PC-3 (cell line): ENCODE results near the gene JPH3. TPM values are rescaled to one million over a fixed set of nuclear protein-coding genes. Genes with fewer than 3 reads are reported as not detected.

ENCODE experiments used
- ATAC-seq: fragments of 200-7000 bp; cut with Tn5 transposase; 2 replicates; pipeline ENCODE4 v1.9.1; 2020; ENCODE audit warnings: mild to moderate bottlenecking, moderate library complexity
- BruUV-seq: library from RNA; stranded (reverse); fragments of 400-500 nt; replicated peaks from 2 replicates; lab custom pipeline; 2021; lab: Mats Ljungman, UMichigan
- CTCF ChIA-PET: fragments of 300-600 bp; sonication (Branson Sonifier 250); formaldehyde crosslinking; loops from one replicate; lab custom pipeline; 2022; ENCODE audit warnings: antibody characterized with exemption; lab: Charles Lee
- POLR2A ChIA-PET: fragments of 300-600 bp; sonication (Branson Sonifier 250); formaldehyde crosslinking; loops from one replicate; lab custom pipeline; 2022; ENCODE audit warnings: antibody characterized with exemption; ENCODE audit not compliant: unreplicated experiment; lab: Charles Lee
- DNase-seq: peaks from one replicate; pipeline ENCODE4 v3.0.0-alpha.2; 2015
- H2AFZ ChIP-seq: fragments of 300-600 bp; sonication (generic); 2 replicates; pipeline ENCODE4 v1.6.0; 2016; ENCODE audit warnings: antibody characterized with exemption, low read length
- H3F3A ChIP-seq: fragments of 300-600 bp; sonication (generic); one replicate; pipeline ENCODE4 v1.6.0; 2017; ENCODE audit warnings: antibody characterized with exemption, low read length, control low read depth, mild to moderate bottlenecking; ENCODE audit not compliant: unreplicated experiment
- H3K27ac ChIP-seq: fragments of 300-600 bp; sonication (generic); 2 replicates; pipeline ENCODE4 v1.5.1; 2016; ENCODE audit warnings: mild to moderate bottlenecking, low read length
- H3K27me3 ChIP-seq: fragments of 300-600 bp; sonication (generic); 2 replicates; pipeline ENCODE4 v1.6.1; 2016; ENCODE audit warnings: low read length, mixed read lengths
- H3K36me3 ChIP-seq: fragments of 300-600 bp; sonication (generic); 2 replicates; pipeline ENCODE4 v1.6.1; 2016; ENCODE audit warnings: low read depth, mixed run types, low read length, mixed read lengths
- H3K4me1 ChIP-seq: fragments of 300-600 bp; sonication (generic); 2 replicates; pipeline ENCODE4 v1.5.1; 2016; ENCODE audit warnings: low read length; ENCODE audit not compliant: insufficient read depth
- H3K4me2 ChIP-seq: fragments of 300-600 bp; sonication (generic); 2 replicates; pipeline ENCODE4 v1.6.0; 2016; ENCODE audit warnings: low read length
- H3K4me3 ChIP-seq: fragments of 300-600 bp; sonication (generic); 2 replicates; pipeline ENCODE4 v1.5.1; 2016; ENCODE audit warnings: mild to moderate bottlenecking, low read length, mixed read lengths
- H3K79me2 ChIP-seq: fragments of 300-600 bp; sonication (generic); 2 replicates; pipeline ENCODE4 v1.6.1; 2017; ENCODE audit warnings: low read length, mixed read lengths
- H3K9ac ChIP-seq: fragments of 300-600 bp; sonication (generic); 2 replicates; pipeline ENCODE4 v1.6.0; 2016; ENCODE audit warnings: mild to moderate bottlenecking, low read length
- H3K9me2 ChIP-seq: fragments of 300-600 bp; sonication (generic); replicated peaks from 2 replicates; pipeline ENCODE4 v1.6.1; 2016; ENCODE audit warnings: mixed run types, low read length, mixed read lengths
- H3K9me3 ChIP-seq: fragments of 300-600 bp; sonication (generic); 2 replicates; pipeline ENCODE4 v1.6.1; 2016; ENCODE audit warnings: low read length, mixed read lengths
- H4K20me1 ChIP-seq: fragments of 300-600 bp; sonication (generic); 2 replicates; pipeline ENCODE4 v1.6.1; 2016; ENCODE audit warnings: low read length, mixed read lengths
- CTCF ChIP-seq: fragments of 300-600 bp; sonication (generic); conservative IDR thresholded peaks from 2 replicates; pipeline ENCODE4 v1.5.1; 2017; ENCODE audit warnings: antibody characterized with exemption, low read depth, mild to moderate bottlenecking, low read length
- EZH2 ChIP-seq: fragments of 300-600 bp; sonication (generic); IDR thresholded peaks from one replicate; pipeline ENCODE4 v1.6.1; 2017; ENCODE audit warnings: antibody characterized with exemption, mild to moderate bottlenecking, low read length; ENCODE audit not compliant: unreplicated experiment
- EZH2phosphoT487 ChIP-seq: fragments of 300-600 bp; sonication (generic); IDR thresholded peaks from 2 replicates; pipeline ENCODE4 v1.6.1; 2018; ENCODE audit warnings: mild to moderate bottlenecking, antibody characterized with exemption, low read length, borderline replicate concordance
- intact Hi-C: fragments of 100-400 bp; cut with micrococcal nuclease; formaldehyde crosslinking; loops from 2 replicates; pipeline ENCODE4 v1.9.0; 2023
- total RNA-seq: library from RNA; depleted of rRNA; stranded (reverse); fragments of >200 nt; gene quantifications from 2 replicates; pipeline ENCODE4 v1.2.3, GENCODE V29; 2014

JPH3 gene
- total RNA-seq, 1 experiment from 2014 or later: not detected

DNA sequence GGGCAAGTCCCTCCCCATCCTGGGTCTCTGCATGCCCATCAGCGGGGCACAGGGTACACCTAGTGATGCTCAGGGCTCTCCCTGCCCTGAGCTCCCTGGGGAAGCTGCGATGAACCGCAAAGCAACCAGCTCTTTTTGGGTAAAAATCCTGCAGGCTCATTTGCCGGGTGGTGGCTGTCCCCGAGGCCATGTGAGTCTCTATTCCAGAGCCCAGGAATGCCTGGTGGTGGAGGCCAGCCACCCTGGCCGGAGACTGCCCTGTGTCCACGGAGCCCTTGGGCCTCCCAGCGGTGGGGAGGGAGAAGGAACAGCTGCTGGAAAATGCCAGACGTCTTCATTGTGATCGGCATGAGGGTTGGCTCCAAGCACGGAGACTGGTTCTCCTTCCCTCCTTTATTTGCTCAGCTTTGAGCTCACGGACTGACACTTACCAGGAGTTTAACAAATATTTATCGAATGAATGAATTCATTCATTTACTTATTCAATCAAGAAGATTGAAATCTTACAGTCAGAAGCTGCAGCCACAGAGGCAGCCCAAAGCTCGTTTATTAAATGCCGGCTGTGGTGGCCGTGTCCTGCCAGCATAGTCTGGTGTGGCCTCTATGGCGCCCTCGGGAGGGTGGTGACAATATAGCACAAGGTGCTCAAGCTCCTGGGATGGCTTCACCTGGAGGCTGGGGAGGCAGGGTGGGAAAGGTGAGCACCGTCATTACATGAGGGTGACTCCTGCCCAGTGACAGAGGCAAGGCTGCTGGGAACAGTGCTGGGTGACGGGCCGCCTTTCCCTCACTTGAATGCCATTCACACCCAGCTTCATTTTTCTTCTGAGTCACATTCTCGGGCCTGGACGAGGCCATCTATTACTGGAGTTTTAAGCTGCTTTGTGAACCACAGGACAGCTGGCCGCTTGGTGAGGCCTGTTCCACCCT, 31.1 kb upstream of the JPH3 start:
- peak; percentile 96 for ATAC-seq
- Histone ChIP-seq H3K9me3 (no peaks in the 10 kb centered on the region), H3K27me3 (peaks cover 3% of the 10 kb centered on the region; the same call in 1 of the 2 replicates), H4K20me1 (no peaks in the 10 kb centered on the region), H3K4me1 (0 out of 2 replicates have a peak, but pooled peaks cover 4% of the 10 kb centered on the region), H3F3A (no peaks in the 10 kb centered on the region), H3K4me3 (no peak overlapping the region), H3K36me3 (no peaks in the 10 kb centered on the region), H3K27ac (no peak overlapping the region), H3K4me2 (peak overlapping the region; percentile 18; the same call in 1 of the 2 replicates), H3K79me2 (no peaks in the 10 kb centered on the region), H3K9ac (no peak overlapping the region), H3K9me2 (no peaks in the 10 kb centered on the region), H2AFZ (peak overlapping the region; percentile 58)
- CTCF ChIA-PET: interaction anchor here (0.6 to 1.3 kb wide), 6 partner anchors 11 to 190 kb away, joined by 3 to 7 read pairs (median 4); no protein-coding TSS in a partner anchor
- BruUV-seq: no TSS peak
- DNase-seq: peak; percentile 54
- POLR2A ChIA-PET: no interaction called here
- intact Hi-C loops: loop anchor here (1.0 kb wide), 1 partner anchor 155 kb away; no protein-coding TSS in a partner anchor
- TF ChIP-seq EZH2phosphoT487: no peak
- peak; percentile 48; the same call in 1 of the 2 replicates for TF ChIP-seq CTCF

DNA sequence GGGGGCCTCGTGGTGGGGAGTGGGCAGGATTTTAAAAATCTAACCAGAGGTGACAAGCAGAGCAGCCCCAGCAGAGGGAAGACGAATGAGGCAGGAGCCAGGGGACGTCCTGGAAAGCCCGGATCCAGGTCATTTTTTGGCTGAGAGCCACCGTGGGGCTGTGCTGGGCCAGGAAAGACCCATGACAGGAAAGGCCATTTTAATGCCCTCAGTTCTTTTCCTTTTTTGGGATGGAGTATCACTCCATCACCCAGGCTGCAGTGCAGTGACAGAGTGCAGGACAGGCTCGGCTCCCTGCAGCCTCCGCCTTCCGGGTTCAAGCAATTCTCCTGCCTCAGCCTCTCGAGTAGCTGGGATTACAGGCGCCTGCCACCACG, 30.5 kb upstream of the JPH3 start:
- Histone ChIP-seq H3K4me2 (no peak overlapping the region), H3K9me2 (no peaks in the 10 kb centered on the region), H4K20me1 (no peaks in the 10 kb centered on the region), H3F3A (no peaks in the 10 kb centered on the region), H3K4me1 (0 out of 2 replicates have a peak, but pooled peaks cover 4% of the 10 kb centered on the region), H2AFZ (0 out of 2 replicates have a peak overlapping the region, but pooled peaks have one; percentile 58), H3K4me3 (no peak overlapping the region), H3K9ac (no peak overlapping the region), H3K9me3 (no peaks in the 10 kb centered on the region), H3K79me2 (no peaks in the 10 kb centered on the region), H3K36me3 (no peaks in the 10 kb centered on the region), H3K27ac (no peak overlapping the region), H3K27me3 (peaks cover 3% of the 10 kb centered on the region; the same call in 1 of the 2 replicates)
- ATAC-seq (no peak), DNase-seq (no peak)
- intact Hi-C loops: loop anchor here (1.0 kb wide), 1 partner anchor 156 kb away; no protein-coding TSS in a partner anchor
- BruUV-seq: no TSS peak
- CTCF ChIA-PET: interaction anchor here (1.0 to 1.1 kb wide), 2 partner anchors 10 to 155 kb away, joined by 4 to 5 read pairs; no protein-coding TSS in a partner anchor
- POLR2A ChIA-PET: no interaction called here
- TF ChIP-seq CTCF (no peak), EZH2phosphoT487 (no peak), EZH2 (no peak)
